ENCODE measurements around the gene CDH3. TPM values are rescaled to one million over a fixed set of nuclear protein-coding genes. Genes with fewer than 3 reads are reported as not detected.

Gene CDH3
- total RNA-seq, 1 donor from 2014 or later = 0.45 TPM

DNA sequence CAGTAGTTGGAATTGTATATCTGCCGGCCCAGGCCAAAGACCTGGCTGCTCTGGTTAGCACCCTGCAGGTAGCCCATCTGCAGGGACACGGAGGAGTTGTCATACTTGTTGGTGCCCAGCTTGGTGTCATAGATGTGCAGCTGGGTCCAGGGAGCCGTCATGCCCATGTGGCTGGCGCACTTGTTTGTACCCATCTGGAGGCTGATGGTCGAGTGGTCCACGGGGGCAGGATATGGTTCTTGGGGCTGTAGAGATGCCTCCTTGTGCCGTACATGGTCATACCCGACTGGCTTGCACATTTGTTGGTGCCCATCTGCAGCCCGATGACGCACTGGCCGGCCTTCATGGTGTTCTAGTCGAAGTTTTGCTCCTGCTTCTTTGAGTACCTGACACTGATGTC, 6.0 kb downstream of the CDH3 start:
- intact Hi-C loops (cut with micrococcal nuclease) = no loop called here

DNA sequence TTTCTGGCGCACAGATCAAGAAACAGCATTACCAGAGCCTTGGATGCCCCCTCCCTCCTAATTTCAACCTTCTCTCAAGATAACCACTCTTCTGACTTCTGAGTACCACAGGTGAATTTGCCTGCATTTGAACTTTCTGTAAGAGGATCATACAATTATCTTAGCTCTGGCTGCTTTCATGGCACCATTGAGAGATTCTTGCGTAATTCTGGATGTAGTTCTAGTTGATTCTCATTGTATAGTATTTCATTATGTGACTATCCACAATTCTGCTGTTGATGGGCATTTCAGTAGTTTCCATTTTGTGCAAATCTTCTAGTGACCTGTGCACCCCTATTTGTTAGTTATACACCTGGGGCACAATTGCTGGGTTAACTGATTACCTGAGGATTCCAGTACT, 7.5 kb downstream of the CDH3 start:
- intact Hi-C loops (cut with micrococcal nuclease) = no loop called here

DNA sequence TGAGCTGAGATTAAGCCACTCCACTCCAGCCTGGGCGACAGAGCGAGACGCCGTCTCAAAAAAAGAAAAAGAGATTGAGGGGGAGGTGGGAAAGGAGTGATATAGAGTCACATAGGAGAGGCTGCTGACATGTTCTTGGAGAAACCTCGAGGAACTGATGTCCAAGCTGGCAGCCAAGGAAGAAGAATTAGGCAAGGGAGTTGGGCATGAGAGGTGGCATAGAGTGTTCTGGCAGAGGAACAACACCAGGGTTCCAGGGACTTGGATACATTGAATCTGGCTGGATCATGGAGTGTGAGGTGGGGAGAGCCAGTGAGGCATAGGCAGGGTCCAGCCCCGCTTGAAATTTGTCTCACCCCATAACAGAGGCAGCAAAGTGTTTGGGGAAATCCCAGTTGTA, 10.7 kb downstream of the CDH3 start:
- intact Hi-C loops (cut with micrococcal nuclease) = no loop called here

DNA sequence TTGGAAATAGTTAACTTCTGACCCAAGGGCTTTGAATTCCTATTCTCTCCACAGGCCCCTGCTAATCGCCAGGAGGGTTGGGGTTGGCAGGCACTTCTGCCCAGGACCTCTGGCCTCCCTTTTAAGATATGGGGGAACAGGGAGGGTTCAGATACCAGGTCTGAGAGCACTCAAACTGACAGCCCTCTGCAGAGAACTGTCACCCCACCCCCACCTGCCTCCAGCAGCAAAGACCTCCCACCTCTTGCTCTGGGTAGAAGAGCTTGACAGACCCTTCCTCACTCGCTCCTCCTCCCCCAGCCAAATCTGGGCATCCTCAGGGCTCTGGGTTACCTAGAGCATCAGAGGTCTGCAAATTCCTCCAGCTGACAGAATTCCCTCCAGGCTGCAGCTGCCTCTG, 11.6 kb downstream of the CDH3 start:
- intact Hi-C loops (cut with micrococcal nuclease) = no loop called here

DNA sequence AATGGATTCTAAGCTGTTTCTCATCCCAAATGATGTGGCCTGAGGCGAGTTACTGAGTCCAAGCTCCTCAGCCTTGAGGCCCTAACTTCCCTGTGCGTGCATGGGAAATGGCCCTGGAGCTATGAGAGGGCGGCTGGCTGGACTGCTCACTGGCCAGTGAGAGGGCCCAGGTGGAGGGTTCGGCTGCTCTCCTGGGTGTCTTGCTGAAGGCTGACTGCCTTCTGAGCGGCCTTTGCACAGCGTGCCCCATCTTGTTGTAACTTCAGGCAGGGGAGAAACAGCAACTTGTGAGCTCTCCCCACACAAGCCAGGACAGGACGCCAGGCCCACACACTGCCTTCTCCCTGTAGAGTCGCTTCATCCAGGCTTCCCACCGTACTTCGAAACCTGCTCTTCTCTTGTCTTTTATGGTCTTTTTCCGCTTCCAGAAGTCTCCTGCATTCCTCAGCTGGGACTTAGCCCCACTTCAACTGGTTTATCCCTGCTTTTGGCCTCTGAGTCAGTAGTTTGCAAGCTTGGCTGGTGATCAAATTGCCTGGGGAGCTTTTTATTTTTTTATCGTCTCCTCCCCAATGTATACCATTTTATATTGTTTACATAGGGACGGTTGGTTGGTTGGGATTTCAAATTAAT, 13.3 kb downstream of the CDH3 start:
- intact Hi-C loops (cut with micrococcal nuclease) = no loop called here

DNA sequence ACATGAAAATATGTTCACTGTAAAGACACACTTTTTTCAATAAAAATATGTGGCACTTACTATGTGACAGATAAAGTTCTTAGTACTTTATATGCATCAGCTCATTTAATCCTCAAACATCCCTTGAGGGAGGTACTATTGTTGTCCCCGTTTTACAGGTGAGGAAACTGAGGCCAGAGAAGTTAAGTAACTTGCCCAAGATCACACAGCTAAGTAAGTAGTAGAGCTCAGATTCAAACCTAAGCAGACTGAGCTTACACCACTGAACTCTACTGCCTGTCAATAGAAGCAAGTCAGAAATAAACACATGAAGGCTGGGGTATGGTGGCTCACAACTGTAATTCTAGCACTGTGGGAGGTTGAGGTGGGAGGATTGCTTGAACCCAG, 13.9 kb downstream of the CDH3 start:
- intact Hi-C loops (cut with micrococcal nuclease) = no loop called here

DNA sequence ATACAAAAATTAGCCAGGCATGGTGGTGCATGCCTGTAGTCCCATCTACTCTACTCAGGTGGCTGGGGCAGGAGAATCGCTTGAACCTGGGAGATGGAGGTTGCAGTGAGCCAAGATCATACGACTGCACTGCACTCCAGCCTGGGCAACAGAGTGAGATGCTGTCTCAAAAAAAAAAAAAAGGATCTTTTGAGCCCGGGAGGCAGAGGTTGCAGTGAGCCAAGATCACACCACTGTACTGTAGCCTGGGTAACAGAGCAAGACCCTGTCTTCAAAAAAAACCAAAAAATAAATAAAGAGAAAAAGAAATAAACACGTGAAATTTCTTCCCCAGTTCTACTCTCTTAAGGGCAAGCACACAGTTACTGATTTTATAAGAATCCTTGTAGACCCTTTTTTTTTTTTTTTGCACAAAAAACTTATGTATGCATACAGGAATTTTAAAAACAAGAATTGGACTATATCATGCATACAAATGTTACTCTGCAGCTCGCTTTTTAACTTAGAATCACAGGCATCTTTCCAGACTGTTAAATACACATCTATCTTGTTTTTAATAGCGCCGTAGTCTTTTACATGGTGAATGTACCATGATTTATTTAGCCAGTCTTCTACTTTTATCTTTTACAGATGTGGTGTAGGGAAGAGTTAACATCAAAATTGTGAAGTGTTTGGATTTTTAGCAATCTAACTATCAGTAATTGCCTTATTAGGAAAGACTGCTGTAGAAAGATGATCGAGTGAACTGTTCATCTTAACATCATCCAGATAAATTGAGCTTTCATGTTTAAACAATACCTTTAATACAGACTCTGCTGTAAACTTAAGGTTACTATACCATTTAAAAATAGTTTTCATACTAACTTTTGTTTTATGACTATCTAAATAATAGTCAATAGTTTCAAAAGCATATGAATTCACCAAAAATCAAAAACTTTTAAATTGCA, 14.6 kb downstream of the CDH3 start:
- intact Hi-C loops (cut with micrococcal nuclease) = no loop called here

DNA sequence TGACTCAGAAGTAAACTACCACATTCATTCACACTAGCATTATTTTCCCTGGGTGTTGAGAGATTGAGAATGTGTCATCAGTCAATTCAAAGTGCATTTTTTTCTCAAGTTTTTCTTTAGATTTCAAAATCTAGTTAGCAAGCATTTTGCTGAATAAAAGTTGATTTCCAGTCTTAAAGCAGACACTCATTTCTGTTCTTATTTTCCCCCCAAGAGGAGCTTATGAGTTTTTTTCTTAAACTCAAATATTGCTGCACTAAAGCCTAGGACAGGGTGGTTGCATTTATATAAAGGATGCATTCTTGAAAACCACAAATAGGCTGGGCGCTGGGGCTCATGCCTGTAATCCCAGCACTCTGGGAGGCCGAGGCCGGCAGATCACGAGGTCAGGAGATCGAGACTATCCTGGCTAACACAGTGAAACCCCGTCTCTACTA, 15.3 kb downstream of the CDH3 start:
- intact Hi-C loops (cut with micrococcal nuclease) = no loop called here

DNA sequence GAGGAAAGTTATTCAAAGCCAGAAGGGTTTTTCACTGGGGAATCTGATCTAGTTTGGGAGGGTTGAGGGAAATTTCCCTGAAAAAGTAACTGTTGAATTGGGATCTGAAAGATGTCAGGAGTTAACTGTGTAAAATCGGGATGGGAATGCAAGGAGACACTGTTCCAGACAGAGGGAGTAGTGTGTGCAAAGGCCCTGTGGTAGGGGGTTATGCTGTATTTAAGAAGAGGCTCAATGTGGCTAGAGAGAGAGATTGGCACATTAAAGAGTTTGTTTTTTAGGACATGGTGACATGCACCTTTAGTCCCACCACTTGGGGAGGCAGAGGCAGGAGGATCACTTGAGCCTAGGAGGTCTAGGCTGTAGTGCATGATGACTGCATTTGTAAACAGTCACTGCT, 16.9 kb downstream of the CDH3 start:
- intact Hi-C loops (cut with micrococcal nuclease) = no loop called here

DNA sequence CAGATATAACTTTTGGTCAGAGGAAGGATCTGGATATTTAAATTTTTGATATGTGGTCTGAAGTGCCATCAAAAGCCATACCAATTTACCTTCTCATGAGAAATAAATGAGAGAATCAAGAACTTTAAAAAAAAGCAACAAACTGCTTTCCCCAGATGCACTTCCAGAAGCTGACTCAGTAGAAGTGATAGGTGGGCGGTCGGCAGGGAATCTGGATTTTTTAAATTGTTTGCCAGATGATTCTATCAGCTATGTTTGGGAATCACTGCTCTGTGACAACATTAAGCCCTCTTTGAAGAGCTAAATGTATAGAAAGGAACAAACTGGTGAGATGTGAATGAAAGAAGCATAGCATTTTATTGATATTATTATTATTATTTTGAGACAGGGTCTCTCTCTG, 19.2 kb downstream of the CDH3 start:
- intact Hi-C loops (cut with micrococcal nuclease) = no loop called here

DNA sequence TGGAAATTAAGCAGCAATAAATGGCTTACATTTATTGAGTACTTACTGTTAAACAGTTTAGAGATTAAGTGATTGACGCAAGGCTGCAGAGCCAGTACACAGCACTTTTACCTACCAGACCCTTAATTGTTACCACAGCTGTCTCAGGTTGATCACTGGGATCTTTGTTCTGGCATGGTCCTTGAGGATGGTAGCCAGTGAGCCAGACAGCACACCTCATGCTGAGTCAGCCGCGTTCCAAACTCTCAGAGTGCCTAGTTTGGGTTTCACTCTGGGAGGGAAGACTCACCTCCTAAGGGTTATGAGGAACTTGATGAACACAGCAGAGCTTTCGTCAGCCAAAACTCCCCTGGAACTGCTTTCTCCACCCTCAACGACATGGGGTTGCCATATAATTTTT, 20.4 kb downstream of the CDH3 start:
- intact Hi-C loops (cut with micrococcal nuclease) = no loop called here

DNA sequence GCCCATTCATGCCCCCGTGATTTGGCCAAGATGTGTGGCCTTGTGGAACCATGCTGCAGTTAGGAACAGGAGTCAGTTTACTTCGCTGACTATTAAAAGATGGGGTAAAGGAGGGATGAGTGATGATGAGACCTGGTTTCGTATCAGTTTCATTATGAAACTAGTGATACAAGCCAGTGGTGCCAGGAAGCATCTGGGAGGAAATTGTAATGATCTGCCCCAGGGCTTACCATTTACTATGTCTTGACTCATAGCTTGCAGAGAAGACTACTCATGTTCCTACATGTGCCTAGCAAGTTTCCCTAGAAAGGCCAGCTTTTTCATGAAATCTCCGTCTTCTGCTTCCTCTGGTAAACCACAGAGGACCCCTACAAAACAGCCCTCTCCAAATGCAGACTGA, 23.2 kb downstream of the CDH3 start:
- intact Hi-C loops (cut with micrococcal nuclease) = no loop called here

DNA sequence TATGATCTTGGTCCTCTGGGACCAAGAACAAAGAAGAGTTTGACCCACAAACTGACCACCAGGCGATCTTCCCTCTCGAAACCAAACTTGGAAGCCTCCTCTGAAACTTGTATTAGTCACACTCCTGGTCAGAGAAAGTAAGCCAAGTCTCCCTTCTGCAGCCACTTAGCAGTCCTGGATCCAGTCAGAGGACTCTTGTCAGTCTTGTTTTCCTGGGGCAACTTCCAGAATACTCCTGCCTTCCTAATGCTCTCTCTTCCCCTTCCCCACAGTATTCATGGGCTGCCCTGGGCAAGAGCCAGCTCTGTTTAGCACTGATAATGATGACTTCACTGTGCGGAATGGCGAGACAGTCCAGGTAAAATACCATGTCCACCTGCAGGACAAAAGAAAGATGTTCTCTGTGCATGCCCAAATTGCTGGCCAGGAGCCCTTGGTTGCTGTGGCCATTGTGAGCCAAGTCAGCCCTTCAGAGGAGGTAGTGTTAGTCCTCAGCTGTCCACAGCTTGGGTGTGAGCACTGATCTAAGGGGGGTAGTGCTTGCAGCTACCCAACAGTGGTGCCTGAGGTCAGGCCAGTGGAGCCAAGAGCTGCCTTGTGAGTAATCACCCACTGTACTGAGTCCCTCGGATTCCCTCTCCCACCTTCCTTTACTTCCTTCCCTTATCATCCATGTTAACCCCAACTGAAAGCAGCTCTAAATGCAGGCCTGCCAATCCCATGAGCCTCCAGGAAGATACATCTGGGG, 31.2 kb downstream of the CDH3 start:
- intact Hi-C loops (cut with micrococcal nuclease) = no loop called here

DNA sequence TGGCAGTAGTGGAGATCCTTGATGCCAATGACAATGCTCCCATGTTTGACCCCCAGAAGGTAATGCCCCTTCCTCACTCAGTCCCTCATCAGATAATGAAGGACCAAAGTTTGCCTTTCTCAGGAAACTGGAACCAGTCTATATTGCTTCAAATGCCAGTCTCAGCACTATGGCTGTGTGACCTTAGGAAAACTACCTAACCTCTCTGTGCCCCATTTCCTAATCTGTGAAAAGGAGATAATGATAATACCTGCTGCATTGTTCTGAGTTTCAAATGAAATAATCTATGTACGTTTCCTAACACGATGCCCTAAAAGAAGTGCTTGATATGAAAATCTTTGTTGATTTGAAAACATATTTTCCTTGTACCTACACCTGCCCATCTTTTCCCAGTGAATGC, 35.9 kb downstream of the CDH3 start:
- intact Hi-C loops (cut with micrococcal nuclease) = no loop called here

DNA sequence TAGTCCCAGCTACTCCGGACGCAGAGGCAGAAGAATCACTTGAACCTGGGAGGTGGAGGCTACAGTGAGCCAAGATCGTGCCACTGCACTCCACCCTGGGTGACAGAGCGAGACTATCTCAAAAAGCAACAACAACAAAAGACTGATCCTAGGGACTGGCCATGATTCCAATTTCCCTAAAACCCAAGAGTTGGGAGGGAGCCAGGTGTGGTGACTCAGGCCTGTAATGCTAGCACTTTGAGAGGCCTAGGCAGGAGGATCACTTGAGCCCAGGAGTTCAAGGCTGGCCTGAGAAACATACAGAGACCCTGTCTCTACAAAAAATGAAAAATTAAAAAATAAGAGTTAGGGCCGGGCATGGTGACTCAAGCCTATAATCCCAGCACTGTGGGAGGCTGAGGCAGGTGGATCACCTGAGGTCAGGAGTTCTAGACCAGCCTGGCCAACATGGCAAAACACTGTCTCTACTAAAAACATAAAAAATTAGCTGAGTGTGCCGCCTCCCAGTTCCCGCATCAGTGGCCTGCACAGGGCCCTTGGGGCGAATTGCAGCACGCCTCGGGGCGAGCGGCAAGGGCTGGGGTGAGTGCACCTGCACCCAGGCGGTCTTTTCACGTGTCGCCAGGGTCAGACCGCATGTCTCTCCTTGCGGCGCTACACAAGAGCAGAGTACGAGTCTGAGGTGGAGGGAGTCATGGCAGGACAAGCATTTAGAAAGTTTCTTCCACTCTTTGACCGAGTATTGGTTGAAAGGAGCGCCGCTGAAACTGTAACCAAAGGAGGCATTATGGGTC, 40.8 kb downstream of the CDH3 start:
- intact Hi-C loops (cut with micrococcal nuclease) = no loop called here

DNA sequence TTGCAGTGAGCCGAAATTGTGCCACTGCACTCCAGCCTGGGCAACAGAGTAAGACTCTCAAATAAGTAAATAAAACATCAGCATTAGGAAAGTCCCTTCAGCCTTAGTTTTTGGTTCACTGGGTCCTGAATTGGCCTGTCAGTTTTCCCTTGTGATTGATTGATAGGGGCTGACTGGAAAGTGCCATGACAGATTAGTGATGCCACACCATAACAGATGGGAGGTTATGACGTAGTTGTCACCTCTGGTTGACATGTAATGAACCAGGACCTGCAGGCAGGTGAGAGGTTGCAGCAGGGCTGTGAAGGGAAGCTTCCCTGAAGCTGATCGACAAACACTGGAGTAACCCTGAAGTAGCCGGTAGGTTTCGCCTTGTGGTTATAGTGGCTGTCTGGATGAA, 41.8 kb downstream of the CDH3 start:
- intact Hi-C loops (cut with micrococcal nuclease) = no loop called here

DNA sequence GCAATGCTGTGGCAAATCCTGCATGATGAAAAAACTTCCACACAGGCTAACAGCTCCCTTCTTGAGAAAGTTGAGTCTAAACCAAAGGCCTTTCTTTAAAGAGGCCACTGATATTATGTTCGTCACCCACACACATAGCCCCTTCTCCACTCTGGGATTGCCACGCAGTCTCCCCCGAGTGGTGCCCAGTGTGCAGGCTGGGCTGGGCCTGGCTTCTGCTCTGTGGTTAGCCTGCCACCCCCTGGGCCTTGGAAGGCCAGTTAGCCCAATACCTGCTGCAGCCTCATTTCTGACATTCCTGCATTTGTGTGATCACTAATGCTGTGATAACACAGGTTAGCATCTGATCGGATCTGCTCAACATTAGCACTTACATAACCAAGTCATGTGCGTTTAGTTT, 44.8 kb downstream of the CDH3 start:
- intact Hi-C loops (cut with micrococcal nuclease) = no loop called here

DNA sequence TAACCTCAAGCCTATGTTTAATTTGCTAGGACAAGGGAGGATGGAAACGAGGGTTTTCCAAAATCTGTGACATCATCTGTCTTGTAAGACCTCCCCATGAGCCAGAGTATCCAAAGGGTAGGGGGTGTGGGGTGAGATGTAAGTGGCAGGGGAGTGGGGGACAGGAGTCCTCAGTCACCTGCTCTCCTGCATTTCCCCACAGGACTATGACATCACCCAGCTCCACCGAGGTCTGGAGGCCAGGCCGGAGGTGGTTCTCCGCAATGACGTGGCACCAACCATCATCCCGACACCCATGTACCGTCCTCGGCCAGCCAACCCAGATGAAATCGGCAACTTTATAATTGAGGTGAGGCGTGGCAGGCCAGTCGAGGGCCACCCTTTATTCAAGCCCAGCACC, 50.5 kb downstream of the CDH3 start:
- intact Hi-C loops (cut with micrococcal nuclease) = no loop called here

DNA sequence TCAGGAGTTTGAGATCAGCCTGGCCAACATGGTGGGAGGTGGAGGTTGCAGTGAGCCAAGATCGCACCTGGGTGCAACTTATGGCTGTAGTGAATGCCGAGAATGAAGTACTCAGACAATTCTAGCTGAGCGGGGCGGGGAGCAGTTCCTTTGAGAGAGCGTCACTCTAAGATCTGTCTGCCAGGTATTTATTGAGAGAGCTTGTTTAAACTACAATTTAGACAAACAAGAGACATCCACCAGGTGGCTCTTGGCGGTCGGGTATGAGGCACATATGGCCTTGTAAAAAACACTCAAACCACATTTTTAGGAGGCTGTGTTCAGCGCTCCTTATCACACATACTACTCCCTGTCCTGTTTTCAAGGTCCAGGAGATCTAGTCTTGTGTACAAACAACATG, 51.4 kb downstream of the CDH3 start:
- intact Hi-C loops (cut with micrococcal nuclease) = no loop called here

DNA sequence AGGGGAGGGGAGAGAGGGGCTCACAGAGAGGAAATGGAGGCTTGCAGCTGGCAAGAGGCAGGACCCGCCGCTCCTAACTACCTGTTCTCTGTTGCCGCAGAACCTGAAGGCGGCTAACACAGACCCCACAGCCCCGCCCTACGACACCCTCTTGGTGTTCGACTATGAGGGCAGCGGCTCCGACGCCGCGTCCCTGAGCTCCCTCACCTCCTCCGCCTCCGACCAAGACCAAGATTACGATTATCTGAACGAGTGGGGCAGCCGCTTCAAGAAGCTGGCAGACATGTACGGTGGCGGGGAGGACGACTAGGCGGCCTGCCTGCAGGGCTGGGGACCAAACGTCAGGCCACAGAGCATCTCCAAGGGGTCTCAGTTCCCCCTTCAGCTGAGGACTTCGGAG, 53.0 kb downstream of the CDH3 start:
- intact Hi-C loops (cut with micrococcal nuclease) = no loop called here

DNA sequence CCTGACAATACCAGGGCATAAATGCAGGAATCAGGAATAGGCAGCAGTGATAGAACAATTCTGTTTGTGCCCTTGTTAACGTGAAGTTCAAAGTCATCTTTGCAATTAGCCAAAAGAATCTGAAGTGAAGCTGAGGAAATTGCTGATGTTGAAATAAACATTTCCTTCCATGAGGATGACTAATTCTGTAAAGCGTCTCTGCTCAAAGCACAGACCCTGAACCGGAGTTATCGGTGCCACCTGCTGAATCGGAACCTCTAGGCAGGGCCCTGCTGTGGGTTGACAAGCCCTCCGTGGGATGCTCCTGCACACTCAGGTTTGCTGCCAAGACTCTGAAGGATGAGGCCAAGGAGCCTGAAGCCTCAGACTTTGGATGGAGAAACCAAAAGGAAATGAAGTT, 55.0 kb downstream of the CDH3 start:
- intact Hi-C loops (cut with micrococcal nuclease) = no loop called here

All from T-helper 2 cell treated with Interferon-gamma antibody and Interleukin-4, amounts not matched to agents 100 ng/mL and 5 ng/mL, for 36 hours (primary cell).